ENCODE data around the gene TSPY3. TPM values are rescaled to one million over a fixed set of nuclear protein-coding genes. Genes with fewer than 3 reads are reported as not detected.

The TSPY3 gene, protein sequence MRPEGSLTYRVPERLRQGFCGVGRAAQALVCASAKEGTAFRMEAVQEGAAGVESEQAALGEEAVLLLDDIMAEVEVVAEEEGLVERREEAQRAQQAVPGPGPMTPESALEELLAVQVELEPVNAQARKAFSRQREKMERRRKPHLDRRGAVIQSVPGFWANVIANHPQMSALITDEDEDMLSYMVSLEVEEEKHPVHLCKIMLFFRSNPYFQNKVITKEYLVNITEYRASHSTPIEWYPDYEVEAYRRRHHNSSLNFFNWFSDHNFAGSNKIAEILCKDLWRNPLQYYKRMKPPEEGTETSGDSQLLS
- total RNA-seq: not detected in 2 replicates

DNA sequence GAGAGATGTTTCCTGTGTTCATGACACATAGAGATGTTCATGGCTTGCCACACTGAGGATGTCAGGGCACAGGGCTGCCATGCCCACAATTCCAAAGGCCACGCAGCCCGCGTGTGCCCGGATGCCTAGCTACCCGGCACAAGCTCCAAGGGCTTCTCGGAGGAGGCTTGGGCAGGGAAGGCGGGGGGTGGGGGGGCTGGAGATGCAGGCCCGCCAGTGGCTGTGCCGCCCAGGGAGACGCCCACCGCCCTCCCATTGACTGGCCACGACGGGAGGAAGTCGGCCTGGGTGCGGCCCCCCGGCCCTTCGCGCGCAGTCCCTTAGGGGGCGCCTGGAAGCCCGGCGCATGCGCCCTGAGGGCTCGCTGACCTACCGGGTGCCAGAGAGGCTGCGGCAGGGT lies at the start of gene TSPY3:
TSS of gene TSPY3 (plus strand) at position 301 of the 400 bp plus-strand sequence. CDS start at position 347, 46 bp downstream.

DNA sequence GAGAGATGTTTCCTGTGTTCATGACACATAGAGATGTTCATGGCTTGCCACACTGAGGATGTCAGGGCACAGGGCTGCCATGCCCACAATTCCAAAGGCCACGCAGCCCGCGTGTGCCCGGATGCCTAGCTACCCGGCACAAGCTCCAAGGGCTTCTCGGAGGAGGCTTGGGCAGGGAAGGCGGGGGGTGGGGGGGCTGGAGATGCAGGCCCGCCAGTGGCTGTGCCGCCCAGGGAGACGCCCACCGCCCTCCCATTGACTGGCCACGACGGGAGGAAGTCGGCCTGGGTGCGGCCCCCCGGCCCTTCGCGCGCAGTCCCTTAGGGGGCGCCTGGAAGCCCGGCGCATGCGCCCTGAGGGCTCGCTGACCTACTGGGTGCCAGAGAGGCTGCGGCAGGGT lies 40.7 kb upstream of the TSPY3 start, which contains the start of gene TSPY8:
TSS of gene TSPY8 (plus strand) at position 301 of the 400 bp plus-strand sequence. CDS start at position 347, 46 bp downstream.

Other genes with a start within 250 kb of the TSPY3 start
- not detected in 2 replicates for gene TSPY4, start 61.0 kb upstream of the TSPY3 start, total RNA-seq
- not detected in 2 replicates for gene TSPY8, start 40.6 kb upstream of the TSPY3 start, total RNA-seq
- not detected in 2 replicates for gene TSPY1, start 68.5 kb downstream of the TSPY3 start, total RNA-seq
- gene TSPY9, start 88.8 kb downstream of the TSPY3 start, total RNA-seq: not detected in 2 replicates
- gene TSPY10, start 129.5 kb downstream of the TSPY3 start, total RNA-seq: not detected in 2 replicates